GM20000 (cell line): Measurements from ENCODE around the gene KRT26.

Experiments used
- DNase-seq: peaks from one replicate; pipeline ENCODE4 v3.0.0; 2012; ENCODE audit warnings: low spot score
- CTCF ChIP-seq: IDR thresholded peaks from 2 replicates; pipeline ENCODE4 v1.5.1; 2012; ENCODE audit warnings: mild to moderate bottlenecking, control low read depth; ENCODE audit errors: extremely low read depth, missing control alignments

KRT26 gene

GRCh38 chr17:40794466-40794865 lies 22.5 kb upstream of the KRT26 start:
- DNase-seq: no peak
- TF ChIP-seq CTCF: no peak

- DNase-seq: no peak
- no peak for TF ChIP-seq CTCF
Measured at GRCh38 chr17:40793832-40794231, 21.8 kb upstream of the KRT26 start.

- no peak for TF ChIP-seq CTCF
- no peak for DNase-seq
Measured at GRCh38 chr17:40791787-40792436, 19.9 kb upstream of the KRT26 start.

- no peak for DNase-seq
- TF ChIP-seq CTCF: no peak
Measured at GRCh38 chr17:40791111-40791510, 19.1 kb upstream of the KRT26 start.

GRCh38 chr17:40782450-40782849 lies 10.4 kb upstream of the KRT26 start, which contains the start of gene KRT27:
Gene KRT27 (minus strand): TSS chr17:40782550. CDS start chr17:40782493, 57 bp downstream.
- no peak for DNase-seq
- TF ChIP-seq CTCF: no peak

GRCh38 chr17:40779181-40779909 lies 7.3 kb upstream of the KRT26 start:
- TF ChIP-seq CTCF: no peak
- DNase-seq: no peak

- DNase-seq: no peak
- no peak for TF ChIP-seq CTCF
Measured at GRCh38 chr17:40778461-40778860, 6.5 kb upstream of the KRT26 start.
